ENCODE data around the gene COBL. TPM values are rescaled to one million over a fixed set of nuclear protein-coding genes. Genes with fewer than 3 reads are reported as not detected.

Gene COBL
- total RNA-seq, 1 experiment from 2014 or later, result 63.6 TPM

DNA sequence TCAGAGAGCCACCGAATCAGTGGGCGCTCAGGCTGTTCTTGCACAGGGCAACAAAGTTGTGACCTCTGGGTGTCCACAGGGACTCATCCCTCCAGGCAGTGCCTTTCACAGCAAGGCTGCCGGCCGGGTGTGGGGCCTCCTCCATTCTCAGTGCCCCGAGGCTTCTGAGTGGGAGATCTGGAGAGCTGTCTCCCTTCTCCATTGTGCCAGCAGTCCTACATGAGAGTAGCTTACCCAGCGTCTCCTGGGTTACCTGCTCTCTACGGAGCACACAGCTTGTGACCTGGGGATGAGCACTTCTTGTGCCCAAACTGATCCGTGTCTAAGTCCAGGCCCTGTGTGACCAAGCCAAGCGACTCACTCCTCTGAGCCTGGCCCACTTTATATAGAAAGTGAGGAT is 293.1 kb downstream of the COBL start:
- Mint-ChIP-seq H3K27ac (ENCODE audit: unreplicated experiment) (no peak overlapping the region), H3K36me3 (ENCODE audit: insufficient read depth, unreplicated experiment) (peaks cover 65% of the 10 kb centered on the region), H3K27me3 (ENCODE audit: insufficient read depth, unreplicated experiment) (no peaks in the 10 kb centered on the region), H3K4me1 (ENCODE audit: low read depth, unreplicated experiment) (no peaks in the 10 kb centered on the region), H3K4me3 (ENCODE audit: unreplicated experiment) (no peak overlapping the region), H3K9me3 (ENCODE audit: unreplicated experiment) (no peaks in the 10 kb centered on the region)
- DNase-seq, result no peak
- TF ChIP-seq, protein P1, sequence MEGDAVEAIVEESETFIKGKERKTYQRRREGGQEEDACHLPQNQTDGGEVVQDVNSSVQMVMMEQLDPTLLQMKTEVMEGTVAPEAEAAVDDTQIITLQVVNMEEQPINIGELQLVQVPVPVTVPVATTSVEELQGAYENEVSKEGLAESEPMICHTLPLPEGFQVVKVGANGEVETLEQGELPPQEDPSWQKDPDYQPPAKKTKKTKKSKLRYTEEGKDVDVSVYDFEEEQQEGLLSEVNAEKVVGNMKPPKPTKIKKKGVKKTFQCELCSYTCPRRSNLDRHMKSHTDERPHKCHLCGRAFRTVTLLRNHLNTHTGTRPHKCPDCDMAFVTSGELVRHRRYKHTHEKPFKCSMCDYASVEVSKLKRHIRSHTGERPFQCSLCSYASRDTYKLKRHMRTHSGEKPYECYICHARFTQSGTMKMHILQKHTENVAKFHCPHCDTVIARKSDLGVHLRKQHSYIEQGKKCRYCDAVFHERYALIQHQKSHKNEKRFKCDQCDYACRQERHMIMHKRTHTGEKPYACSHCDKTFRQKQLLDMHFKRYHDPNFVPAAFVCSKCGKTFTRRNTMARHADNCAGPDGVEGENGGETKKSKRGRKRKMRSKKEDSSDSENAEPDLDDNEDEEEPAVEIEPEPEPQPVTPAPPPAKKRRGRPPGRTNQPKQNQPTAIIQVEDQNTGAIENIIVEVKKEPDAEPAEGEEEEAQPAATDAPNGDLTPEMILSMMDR (IDR thresholded peaks at IDR 0.05; ENCODE audit: insufficient read depth in 1 of 2, low read depth in 1 of 2, low read length in 1 of 2, severe bottlenecking in 1 of 2, unreplicated experiment in 1 of 2), result no peak
- ChIA-PET CTCF (no interaction called here), POLR2A (no interaction called here)
- BruUV-seq (replicated peaks), result no TSS peak
- no peaks in the 10 kb centered on the region for H3K27me3 ChIP-seq (replicated peaks; ENCODE audit: control insufficient read depth, insufficient read depth, low read length)
- no peaks in the 10 kb centered on the region for H3K9me3 ChIP-seq
- H3K4me3 ChIP-seq (ENCODE audit: low read depth, low read length), result no peak overlapping the region
- H3K36me3 ChIP-seq (ENCODE audit: control insufficient read depth, insufficient read depth, low read length), result peaks cover 1% of the 10 kb centered on the region; the same call in 1 of the 2 replicates
- intact Hi-C loops (cut with micrococcal nuclease; ENCODE audit: unreplicated experiment), result no loop called here
- H3K4me1 ChIP-seq, result no peaks in the 10 kb centered on the region

GRCh38 chr7:51022821-51023220 is 293.8 kb downstream of the COBL start:
- no peaks in the 10 kb centered on the region for H3K27me3 Mint-ChIP-seq (ENCODE audit: insufficient read depth, unreplicated experiment)
- peaks cover 64% of the 10 kb centered on the region for H3K36me3 Mint-ChIP-seq (ENCODE audit: insufficient read depth, unreplicated experiment)
- CTCF ChIA-PET, result no interaction called here
- Histone ChIP-seq H3K27me3 (replicated peaks; ENCODE audit: control insufficient read depth, insufficient read depth, low read length) (no peaks in the 10 kb centered on the region), H3K4me1 (no peaks in the 10 kb centered on the region), H3K9me3 (no peaks in the 10 kb centered on the region), H3K4me3 (ENCODE audit: low read depth, low read length) (no peak overlapping the region), H3K36me3 (ENCODE audit: control insufficient read depth, insufficient read depth, low read length) (no peaks in the 10 kb centered on the region; the same call in 1 of the 2 replicates)
- H3K27ac Mint-ChIP-seq (ENCODE audit: unreplicated experiment), result no peak overlapping the region
- H3K4me1 Mint-ChIP-seq (ENCODE audit: low read depth, unreplicated experiment), result no peaks in the 10 kb centered on the region
- H3K4me3 Mint-ChIP-seq (ENCODE audit: unreplicated experiment), result no peak overlapping the region
- DNase-seq, result no peak
- BruUV-seq (replicated peaks), result no TSS peak
- POLR2A ChIA-PET, result no interaction called here
- TF ChIP-seq, protein P1 (IDR thresholded peaks at IDR 0.05; ENCODE audit: insufficient read depth in 1 of 2, low read depth in 1 of 2, low read length in 1 of 2, severe bottlenecking in 1 of 2, unreplicated experiment in 1 of 2), result no peak
- H3K9me3 Mint-ChIP-seq (ENCODE audit: unreplicated experiment), result no peaks in the 10 kb centered on the region
- intact Hi-C loops (cut with micrococcal nuclease; ENCODE audit: unreplicated experiment), result no loop called here

DNA sequence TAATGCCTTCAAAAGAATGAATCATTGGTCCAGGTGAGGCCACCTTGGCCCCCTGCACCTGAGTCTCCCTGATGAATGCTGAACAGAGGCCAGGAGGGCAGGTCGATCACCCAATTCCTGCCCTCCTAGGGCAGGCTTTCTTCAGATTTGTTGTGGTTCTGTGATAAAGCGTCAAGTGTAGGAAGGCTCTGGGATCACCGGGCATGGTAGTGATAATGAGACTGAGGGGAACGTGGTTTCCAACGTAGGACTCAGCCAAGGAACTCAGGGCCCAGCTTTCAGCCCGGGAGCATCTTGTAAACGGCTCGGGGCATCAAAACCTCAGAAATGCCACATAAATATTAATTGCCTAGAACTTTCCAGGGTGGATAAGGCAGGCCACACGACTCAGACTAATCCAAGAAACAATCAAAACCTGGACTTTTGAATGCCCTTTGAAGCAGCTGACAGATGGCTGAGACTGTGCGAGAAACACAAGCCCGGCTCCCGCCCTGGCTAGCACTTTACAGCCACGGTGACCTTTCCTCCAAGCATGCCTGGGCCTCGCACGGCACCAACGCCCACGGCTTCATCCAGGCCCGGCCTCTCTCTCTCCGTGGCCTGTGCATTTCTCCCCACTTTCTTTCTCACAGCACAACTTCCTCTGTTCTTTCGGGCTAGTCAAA is 294.6 kb downstream of the COBL start:
- no peak for DNase-seq
- no TSS peak for BruUV-seq (replicated peaks)
- ChIA-PET POLR2A (no interaction called here), CTCF (interaction anchor here (0.6 kb wide), 1 partner anchor 46 kb away, joined by 4 read pairs; no protein-coding TSS in a partner anchor)
- no peaks in the 10 kb centered on the region for H3K4me1 ChIP-seq
- H3K9me3 ChIP-seq, result no peaks in the 10 kb centered on the region
- no peaks in the 10 kb centered on the region for H3K27me3 ChIP-seq (replicated peaks; ENCODE audit: control insufficient read depth, insufficient read depth, low read length)
- H3K27me3 Mint-ChIP-seq (ENCODE audit: insufficient read depth, unreplicated experiment), result no peaks in the 10 kb centered on the region
- H3K27ac Mint-ChIP-seq (ENCODE audit: unreplicated experiment), result no peak overlapping the region
- intact Hi-C loops (cut with micrococcal nuclease; ENCODE audit: unreplicated experiment), result no loop called here
- TF ChIP-seq, protein P1 (IDR thresholded peaks at IDR 0.05; ENCODE audit: insufficient read depth in 1 of 2, low read depth in 1 of 2, low read length in 1 of 2, severe bottlenecking in 1 of 2, unreplicated experiment in 1 of 2), result no peak
- H3K4me3 ChIP-seq (ENCODE audit: low read depth, low read length), result no peak overlapping the region
- peaks cover 64% of the 10 kb centered on the region for H3K36me3 Mint-ChIP-seq (ENCODE audit: insufficient read depth, unreplicated experiment)
- no peaks in the 10 kb centered on the region; the same call in 1 of the 2 replicates for H3K36me3 ChIP-seq (ENCODE audit: control insufficient read depth, insufficient read depth, low read length)
- no peak overlapping the region for H3K4me3 Mint-ChIP-seq (ENCODE audit: unreplicated experiment)
- no peaks in the 10 kb centered on the region for H3K4me1 Mint-ChIP-seq (ENCODE audit: low read depth, unreplicated experiment)
- no peaks in the 10 kb centered on the region for H3K9me3 Mint-ChIP-seq (ENCODE audit: unreplicated experiment)

Data from Caco-2 (cell line).